ENCODE measurements around the gene MVB12A. TPM values are rescaled to one million over a fixed set of nuclear protein-coding genes. Genes with fewer than 3 reads are reported as not detected.
A peak's percentile ranks its signal among the peaks of the same experiment; 100 is the strongest.

The MVB12A gene
- total and polyA plus RNA-seq, 2 of the 8 experiments (the other 6 are each of a cell fraction or from before 2014, with no cell fraction given) = 37.9 to 76.6 TPM

DNA sequence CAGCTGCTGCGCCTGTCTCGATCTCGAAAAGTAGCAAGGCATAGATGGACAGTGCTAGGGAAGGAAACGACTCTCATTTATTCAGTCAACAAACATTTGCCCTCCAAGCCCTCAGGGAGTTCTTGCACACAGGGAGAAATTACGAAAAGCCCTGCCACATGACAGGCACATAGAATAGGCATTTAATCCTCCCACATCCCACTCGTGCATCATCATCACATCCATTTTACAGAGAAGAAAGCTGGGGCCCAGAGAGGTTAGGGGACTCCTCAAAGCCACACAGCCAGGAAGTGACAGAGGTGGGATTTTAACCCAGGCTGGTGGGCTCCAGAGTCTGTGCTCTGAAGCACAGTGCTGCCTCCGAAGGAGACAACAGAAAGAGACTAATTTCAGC is 17.0 kb downstream of the MVB12A start:
- Histone ChIP-seq H2BK20ac (ENCODE audit: low read length) (no peak overlapping the region), H4K20me1 (replicated peaks in 1 of 2; ENCODE audit: control insufficient read depth in 1 of 2, insufficient read depth in 2 of 2, low read length in 2 of 2) (no peaks in the 10 kb centered on the region), H3K4me1 (replicated peaks in 1 of 4; ENCODE audit: control insufficient read depth in 3 of 4, insufficient read depth in 4 of 4, low read length in 3 of 4) (no peaks in the 10 kb centered on the region), H3K79me2 (ENCODE audit: control insufficient read depth in 1 of 2, insufficient read depth in 2 of 2, low read length in 2 of 2) (no peaks in the 10 kb centered on the region), H3K14ac (ENCODE audit: insufficient read length) (no peak overlapping the region), H2BK5ac (ENCODE audit: low read depth, low read length) (no peak overlapping the region), H4K8ac (ENCODE audit: extremely low read depth, insufficient read depth, low read length) (no peak overlapping the region), H2BK15ac (ENCODE audit: low read length) (no peak overlapping the region), H3K9me3 (ENCODE audit: insufficient read depth in 2 of 2, low read depth in 1 of 2, low read length in 1 of 2) (peaks cover 0 to 4% of the 10 kb centered on the region in 2 experiments; a peak in 2 of 4 replicates), H3K4me2 (ENCODE audit: insufficient read depth in 1 of 2, low read depth in 2 of 2, low read length in 2 of 2) (no peak overlapping the region), H3K18ac (ENCODE audit: extremely low read depth, low read length) (no peak overlapping the region), H3K4ac (replicated peaks; ENCODE audit: insufficient read length, low read depth, low read length) (no peak overlapping the region), H3K27me3 (replicated peaks in 1 of 4; ENCODE audit: control insufficient read depth in 3 of 4, extremely low read depth in 1 of 4, insufficient read depth in 3 of 4, low read length in 3 of 4) (no peaks in the 10 kb centered on the region), H3K23me2 (ENCODE audit: low read depth, low read length) (no peaks in the 10 kb centered on the region), H3K56ac (replicated peaks; ENCODE audit: insufficient read length, low read depth, low read length) (no peak overlapping the region), H3K23ac (ENCODE audit: insufficient read length) (no peak overlapping the region), H2BK12ac (ENCODE audit: low read depth, low read length) (no peak overlapping the region), H2AFZ (ENCODE audit: low read length) (no peak overlapping the region), H2BK120ac (replicated peaks; ENCODE audit: low read depth, low read length) (no peak overlapping the region), H4K5ac (ENCODE audit: insufficient read length, low read depth, low read length) (no peak overlapping the region), H4K91ac (replicated peaks; ENCODE audit: insufficient read length, low read length) (no peak overlapping the region), H3K9ac (replicated peaks in 1 of 4; ENCODE audit: extremely low read depth in 1 of 4, low read depth in 3 of 4, low read length in 3 of 4) (no peak overlapping the region), H3K36me3 (ENCODE audit: control insufficient read depth in 2 of 4, insufficient read depth in 4 of 4, low read length in 3 of 4) (no peaks in the 10 kb centered on the region), H2AK5ac (ENCODE audit: low read depth, low read length) (no peak overlapping the region), H3K27ac (ENCODE audit: low read depth, low read length) (no peak overlapping the region), H3K4me3 (ENCODE audit: extremely low read depth in 1 of 4, insufficient read depth in 2 of 4, low read depth in 3 of 4, low read length in 4 of 4) (no peak overlapping the region), H3K79me1 (ENCODE audit: low read depth, low read length) (no peaks in the 10 kb centered on the region)
- WGBS, 2 experiments (ENCODE audit: extremely low coverage in 1 of 2, insufficient coverage in 1 of 2, insufficient read length in 1 of 2, insufficient replicate concordance in 2 of 2, low coverage in 1 of 2, low lambda C conversion rate in 2 of 2, missing lambda C conversion rate in 1 of 2) = 81% methylated on average over 7 of the region's 7 CpGs; no CpG with 5 or more reads in 1 of the 2 experiments
- DNase-seq (ENCODE audit: low read depth in 1 of 2, low spot score in 2 of 2) = no peak
- ChIA-PET POLR2A (ENCODE audit: partially characterized antibody) (interaction anchor here (0.7 to 1.6 kb wide), 4 partner anchors 8 to 91 kb away, joined by 3 to 4 read pairs (median 4); partner anchors contain the start of gene MVB12A), CTCF (ENCODE audit: partially characterized antibody) (interaction anchor here (1.0 to 2.0 kb wide), 9 partner anchors 10 to 59 kb away, joined by 3 to 7 read pairs (median 4); partner anchors contain the start of genes CCDC194, NXNL1 and TMEM221)
- TF ChIP-seq CBX8 (IDR thresholded peaks at IDR 0.05; ENCODE audit: borderline replicate concordance, low read depth, low read length) (no peak), KDM1A (IDR thresholded peaks at IDR 0.05; ENCODE audit: borderline replicate concordance, low read length) (peak; percentile 30; the same call in 1 of the 2 replicates), BCL11A (IDR thresholded peaks at IDR 0.05; ENCODE audit: low read depth in 2 of 2, low read length in 2 of 2) (no peak), SRF (IDR thresholded peaks at IDR 0.05; ENCODE audit: low read depth, low read length) (no peak), ZNF274 (IDR thresholded peaks at IDR 0.05; ENCODE audit: borderline replicate concordance, extremely low read depth, low read length) (no peak), TAF7 (optimal IDR thresholded peaks at IDR 0.05; ENCODE audit: borderline replicate concordance, low read depth, low read length) (no peak), CBX5 (IDR thresholded peaks at IDR 0.05; ENCODE audit: low read depth, low read length) (no peak), SIX5 (IDR thresholded peaks at IDR 0.05; ENCODE audit: low read depth, low read length) (no peak), KDM5A (IDR thresholded peaks at IDR 0.05; ENCODE audit: low read length) (no peak)
- no peak for FAIRE-seq
